HUES64 (cell line): ENCODE measurements around the gene NHLRC4.
A peak's percentile ranks its signal among the peaks of the same experiment; 100 is the strongest.
"Not testable (repeated sequence)": the region's sequence is repeated elsewhere in the genome, so short reads cannot be mapped to it uniquely, and the experiment has no call there.

ENCODE experiments used
- H3K27ac ChIP-seq: 2 replicates; pipeline ENCODE4 v1.7.0; 2013; ENCODE audit warnings: low read depth, low read length, inconsistent platforms
- H3K27me3 ChIP-seq: 2 replicates; pipeline ENCODE4 v1.6.1; 2013; ENCODE audit warnings: mild to moderate bottlenecking, low read length; ENCODE audit not compliant: insufficient read depth
- H3K36me3 ChIP-seq: 2 replicates; pipeline ENCODE4 v1.6.1; 2013; ENCODE audit warnings: mild to moderate bottlenecking, low read length; ENCODE audit not compliant: insufficient read depth
- H3K4me1 ChIP-seq: 2 replicates; pipeline ENCODE4 v1.6.1; 2013; ENCODE audit warnings: mild to moderate bottlenecking, low read length, moderate library complexity; ENCODE audit not compliant: insufficient read depth
- H3K4me3 ChIP-seq: 2 replicates; pipeline ENCODE4 v1.5.1; 2013; ENCODE audit warnings: mild to moderate bottlenecking, low read length, moderate library complexity
- H3K9ac ChIP-seq: 2 replicates; pipeline ENCODE4 v1.6.1; 2013; ENCODE audit warnings: mild to moderate bottlenecking, low read depth, low read length
- H3K9me3 ChIP-seq: 2 replicates; pipeline ENCODE4 v1.6.1; 2013; ENCODE audit warnings: low read depth, low read length; ENCODE audit not compliant: insufficient read depth
- WGBS: fragments of 150-250, 120-280 bp; methylation state at CpG from one replicate; pipeline ENCODE4 v1.1.7; 2013; ENCODE audit warnings: missing lambda C conversion rate; 5-methylcytosine and 5-hydroxymethylcytosine counted together

Gene NHLRC4

DNA sequence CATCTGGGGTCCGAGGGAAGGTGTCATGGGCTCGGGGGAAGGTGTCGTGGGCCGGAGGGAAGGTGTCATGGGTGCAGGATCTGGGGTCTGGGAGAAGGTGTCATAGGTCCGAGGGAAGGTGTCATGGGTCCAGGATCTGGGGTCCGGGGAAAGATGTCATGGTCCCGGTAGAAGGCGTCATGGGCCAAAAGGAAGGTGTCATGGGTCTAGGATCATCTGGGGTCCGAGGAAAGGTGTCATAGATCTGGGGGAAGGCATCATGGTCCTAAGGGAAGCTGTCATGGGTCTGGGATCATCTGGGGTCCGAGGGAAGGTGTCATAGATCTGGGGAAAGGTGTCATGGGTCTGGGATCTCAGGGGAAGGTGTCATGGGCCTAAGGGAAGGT is 24.0 kb downstream of the NHLRC4 start:
- Histone ChIP-seq H3K9me3 (no peaks in the 10 kb centered on the region), H3K4me3 (peak overlapping the region; percentile 89), H3K27ac (no peak overlapping the region), H3K4me1 (peaks cover 4% of the 10 kb centered on the region; the same call in 1 of the 2 replicates), H3K36me3 (0 out of 2 replicates have a peak, but pooled peaks cover 2% of the 10 kb centered on the region), H3K27me3 (peaks cover 25% of the 10 kb centered on the region), H3K9ac (no peak overlapping the region; the same call in 1 of the 2 replicates)
- WGBS = 72% methylated on average over 10 of the region's 10 CpGs

DNA sequence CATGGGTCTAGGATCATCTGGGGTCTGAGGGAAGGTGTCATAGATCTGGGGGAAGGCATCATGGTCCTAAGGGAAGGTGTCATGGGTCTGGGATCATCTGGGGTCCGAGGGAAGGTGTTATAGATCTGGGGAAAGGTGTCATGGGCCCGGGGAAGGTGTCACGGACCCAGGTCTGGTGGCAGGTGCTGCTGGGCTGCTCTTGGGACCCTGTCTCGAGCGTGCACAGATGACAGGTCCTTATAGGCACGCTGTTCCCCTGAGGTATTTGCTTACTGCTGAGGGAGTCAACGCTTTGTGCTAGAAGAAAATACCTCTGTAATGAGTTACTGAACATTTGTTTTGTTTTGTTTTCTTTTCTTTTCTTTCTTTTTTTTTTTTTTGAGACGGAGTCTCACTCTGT is 24.4 kb downstream of the NHLRC4 start:
- Histone ChIP-seq H3K27me3 (peaks cover 21% of the 10 kb centered on the region), H3K4me3 (peak overlapping the region; percentile 89), H3K9me3 (no peaks in the 10 kb centered on the region), H3K27ac (no peak overlapping the region), H3K4me1 (peaks cover 4% of the 10 kb centered on the region; the same call in 1 of the 2 replicates), H3K36me3 (0 out of 2 replicates have a peak, but pooled peaks cover 2% of the 10 kb centered on the region), H3K9ac (no peak overlapping the region)
- 74% methylated on average over 8 of the region's 8 CpGs for WGBS

GRCh38 chr16:591892-592517 is 25.2 kb downstream of the NHLRC4 start:
- Histone ChIP-seq H3K9ac (no peak overlapping the region), H3K27ac (no peak overlapping the region), H3K4me3 (no peak overlapping the region), H3K27me3 (peaks cover 13% of the 10 kb centered on the region), H3K36me3 (0 out of 2 replicates have a peak, but pooled peaks cover 2% of the 10 kb centered on the region), H3K9me3 (no peaks in the 10 kb centered on the region), H3K4me1 (peaks cover 4% of the 10 kb centered on the region; the same call in 1 of the 2 replicates)
- 93% methylated on average over 15 of the region's 15 CpGs for WGBS

GRCh38 chr16:592518-593306 is 25.9 kb downstream of the NHLRC4 start:
- 0 out of 2 replicates have a peak, but pooled peaks cover 2% of the 10 kb centered on the region for H3K36me3 ChIP-seq
- H3K9ac ChIP-seq = 0 out of 2 replicates have a peak overlapping the region, but pooled peaks have one; percentile 20
- peaks cover 7% of the 10 kb centered on the region for H3K27me3 ChIP-seq
- no peak overlapping the region for H3K27ac ChIP-seq
- no peaks in the 10 kb centered on the region for H3K9me3 ChIP-seq
- WGBS = 94% methylated on average over 24 of the region's 24 CpGs
- peaks cover 4% of the 10 kb centered on the region; the same call in 1 of the 2 replicates for H3K4me1 ChIP-seq
- H3K4me3 ChIP-seq = no peak overlapping the region

DNA sequence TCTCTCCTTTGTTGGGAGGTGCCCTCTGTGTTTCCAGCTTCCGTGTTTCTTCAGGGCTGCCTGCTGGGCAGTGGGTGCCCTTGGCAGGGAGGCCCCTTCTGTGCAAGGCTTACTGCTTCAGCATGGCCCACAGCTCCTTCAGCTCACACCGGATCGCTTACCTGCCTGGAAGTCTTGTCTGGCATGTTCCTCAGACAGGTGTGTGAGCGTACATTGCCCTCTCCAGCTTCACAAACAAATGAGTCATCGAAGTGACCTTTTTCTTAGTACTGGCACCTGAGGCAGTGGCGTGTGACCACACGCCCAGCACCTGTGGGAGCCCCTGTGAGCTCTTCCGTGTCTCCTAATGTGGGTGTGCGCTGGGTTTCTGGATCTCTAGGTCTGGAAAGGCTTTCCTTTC is 26.6 kb downstream of the NHLRC4 start:
- no peak overlapping the region for H3K4me3 ChIP-seq
- peaks cover 7% of the 10 kb centered on the region for H3K27me3 ChIP-seq
- 95% methylated on average over 9 of the region's 9 CpGs for WGBS
- H3K9me3 ChIP-seq = no peaks in the 10 kb centered on the region
- 0 out of 2 replicates have a peak, but pooled peaks cover 2% of the 10 kb centered on the region for H3K36me3 ChIP-seq
- H3K27ac ChIP-seq = no peak overlapping the region
- no peak overlapping the region for H3K9ac ChIP-seq
- no peaks in the 10 kb centered on the region for H3K4me1 ChIP-seq

DNA sequence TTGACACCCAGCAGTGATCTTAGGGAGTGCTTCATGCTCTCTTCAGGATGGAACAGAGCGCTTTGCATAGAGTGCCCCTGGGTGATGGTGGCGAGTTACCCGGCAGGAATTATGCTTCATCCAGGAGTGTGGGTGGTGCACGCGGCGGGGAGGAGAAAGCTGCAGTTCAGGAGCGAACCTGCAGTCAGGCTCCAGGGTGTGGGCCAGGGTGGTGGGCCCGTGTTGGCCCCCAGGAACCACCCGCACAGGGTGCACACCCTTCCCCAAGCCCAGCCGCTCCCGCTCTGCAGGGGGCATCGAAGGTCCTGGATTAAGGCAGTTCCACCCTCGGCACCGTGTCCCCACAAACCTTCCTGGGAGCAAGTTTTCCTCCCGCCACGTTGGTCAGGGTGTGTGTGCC is 27.0 kb downstream of the NHLRC4 start:
- H3K27me3 ChIP-seq = peaks cover 7% of the 10 kb centered on the region
- H3K27ac ChIP-seq = no peak overlapping the region
- WGBS = 89% methylated on average over 16 of the region's 16 CpGs
- H3K9ac ChIP-seq = no peak overlapping the region
- no peaks in the 10 kb centered on the region for H3K9me3 ChIP-seq
- no peaks in the 10 kb centered on the region for H3K4me1 ChIP-seq
- no peak overlapping the region for H3K4me3 ChIP-seq
- H3K36me3 ChIP-seq = 0 out of 2 replicates have a peak, but pooled peaks cover 2% of the 10 kb centered on the region

DNA sequence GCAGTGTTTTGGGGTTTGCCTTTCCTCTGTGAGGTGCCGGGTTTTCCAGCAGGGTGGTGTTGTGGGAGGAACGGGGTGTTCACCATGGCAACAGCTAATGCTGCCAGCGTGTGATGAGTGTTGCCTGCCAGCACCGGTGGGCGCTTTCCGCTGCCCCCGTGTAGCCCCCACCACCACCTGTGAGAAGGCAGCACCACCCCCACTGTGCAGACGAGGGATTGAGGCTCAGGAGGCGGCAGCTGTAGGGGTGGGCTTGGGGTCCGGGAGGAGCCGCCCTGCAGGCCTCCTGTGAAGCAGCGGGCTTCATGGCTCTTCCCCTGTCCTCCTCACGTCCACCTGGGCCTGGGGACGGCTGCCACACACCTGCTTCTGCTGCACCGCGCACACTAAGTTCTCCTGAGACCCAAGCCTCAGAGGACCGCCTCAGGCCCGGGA is 28.3 kb downstream of the NHLRC4 start:
- Histone ChIP-seq H3K9me3 (peaks cover 3% of the 10 kb centered on the region; the same call in 1 of the 2 replicates), H3K4me1 (no peaks in the 10 kb centered on the region), H3K27ac (no peak overlapping the region), H3K4me3 (no peak overlapping the region), H3K9ac (no peak overlapping the region; the same call in 1 of the 2 replicates), H3K36me3 (peaks cover 7% of the 10 kb centered on the region; the same call in 1 of the 2 replicates), H3K27me3 (peaks cover 7% of the 10 kb centered on the region)
- WGBS = 94% methylated on average over 18 of the region's 18 CpGs

- Histone ChIP-seq H3K27ac (no peak overlapping the region), H3K9ac (no peak overlapping the region), H3K9me3 (peaks cover 3% of the 10 kb centered on the region; the same call in 1 of the 2 replicates), H3K4me3 (no peak overlapping the region), H3K27me3 (peaks cover 1% of the 10 kb centered on the region), H3K36me3 (peaks cover 7% of the 10 kb centered on the region; the same call in 1 of the 2 replicates), H3K4me1 (no peaks in the 10 kb centered on the region)
- 96% methylated on average over 34 of the region's 34 CpGs for WGBS
These were observed 29.3 kb downstream of the NHLRC4 start for GRCh38 chr16:595942-596735.

- Histone ChIP-seq H3K36me3 (peaks cover 7% of the 10 kb centered on the region; the same call in 1 of the 2 replicates), H3K27ac (no peak overlapping the region), H3K4me3 (no peak overlapping the region), H3K9me3 (peaks cover 3% of the 10 kb centered on the region; the same call in 1 of the 2 replicates), H3K4me1 (no peaks in the 10 kb centered on the region), H3K27me3 (no peaks in the 10 kb centered on the region), H3K9ac (no peak overlapping the region)
- WGBS = 95% methylated on average over 12 of the region's 12 CpGs
These were observed 29.9 kb downstream of the NHLRC4 start for GRCh38 chr16:596736-597060.

DNA sequence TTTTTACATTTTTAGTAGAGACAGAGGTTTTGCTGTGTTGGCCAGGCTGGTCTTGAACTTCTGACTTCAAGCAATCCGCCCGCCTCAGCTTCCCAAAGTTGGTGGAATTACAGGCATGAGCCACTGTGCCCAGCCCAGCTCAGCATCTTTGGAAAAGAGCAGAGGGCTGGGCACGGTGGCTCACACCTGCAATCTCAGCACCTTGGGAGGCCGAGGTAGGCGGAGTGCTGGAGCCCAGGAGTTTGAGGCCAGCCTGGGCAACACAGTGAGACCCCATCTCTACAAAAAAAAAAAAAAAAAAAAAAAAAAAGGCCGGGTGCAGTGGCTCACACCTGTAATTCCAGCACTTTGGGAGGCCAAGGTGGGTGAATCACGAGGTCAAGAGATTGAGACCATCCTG is 30.9 kb downstream of the NHLRC4 start:
- H3K36me3 ChIP-seq, H3K4me1 ChIP-seq, H3K27ac ChIP-seq, H3K27me3 ChIP-seq, H3K4me3 ChIP-seq, H3K9ac ChIP-seq, H3K9me3 ChIP-seq: not testable (repeated sequence)
- 97% methylated on average over 7 of the region's 7 CpGs for WGBS
